ENCODE data around the gene RAD51B. TPM values are rescaled to one million over a fixed set of nuclear protein-coding genes. Genes with fewer than 3 reads are reported as not detected.
A peak's percentile ranks its signal among the peaks of the same experiment; 100 is the strongest.

Gene RAD51B
- total and polyA plus RNA-seq, 9 of the 15 experiments (the other 6 are each of a cell fraction or from before 2014, with no cell fraction given) = 8.5 to 17.3 (median 11.3) TPM

DNA sequence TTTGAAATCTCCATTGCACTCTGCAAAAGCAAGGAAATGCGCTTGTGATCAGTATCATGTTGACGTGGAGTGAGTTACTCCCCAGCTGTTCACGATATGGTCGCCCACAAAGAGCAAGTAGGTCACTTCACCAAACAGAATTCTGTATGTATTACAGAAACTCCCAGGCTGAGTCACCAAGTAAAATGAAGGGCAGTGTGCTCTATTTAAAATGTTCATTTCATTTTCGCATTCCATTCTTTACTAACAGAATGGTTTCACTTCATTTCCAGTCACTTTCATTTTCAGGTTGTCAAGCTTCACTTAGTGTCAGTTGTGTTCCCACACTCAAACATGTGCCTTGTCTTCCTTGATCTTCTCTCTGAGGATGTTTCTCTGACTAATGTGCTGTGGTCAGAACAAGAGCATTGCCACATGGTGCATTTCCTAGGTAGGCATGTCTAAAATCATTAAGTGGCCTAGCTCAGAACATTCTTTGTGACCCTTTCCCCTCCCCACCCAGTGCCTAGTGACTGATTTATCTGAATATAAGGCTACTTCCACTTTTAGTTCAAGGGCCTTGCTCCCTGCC is 391.2 kb downstream of the RAD51B start (continued):
- 0 out of 2 replicates have a peak, but pooled peaks have one; percentile 18 for TF ChIP-seq MTA3 (IDR thresholded peaks at IDR 0.05; ENCODE audit: borderline replicate concordance)
- peak; percentile 72; the same call in 1 of the 2 replicates for TF ChIP-seq SMARCC2 (IDR thresholded peaks at IDR 0.05; ENCODE audit: low read depth)
- TF ChIP-seq, protein P1, sequence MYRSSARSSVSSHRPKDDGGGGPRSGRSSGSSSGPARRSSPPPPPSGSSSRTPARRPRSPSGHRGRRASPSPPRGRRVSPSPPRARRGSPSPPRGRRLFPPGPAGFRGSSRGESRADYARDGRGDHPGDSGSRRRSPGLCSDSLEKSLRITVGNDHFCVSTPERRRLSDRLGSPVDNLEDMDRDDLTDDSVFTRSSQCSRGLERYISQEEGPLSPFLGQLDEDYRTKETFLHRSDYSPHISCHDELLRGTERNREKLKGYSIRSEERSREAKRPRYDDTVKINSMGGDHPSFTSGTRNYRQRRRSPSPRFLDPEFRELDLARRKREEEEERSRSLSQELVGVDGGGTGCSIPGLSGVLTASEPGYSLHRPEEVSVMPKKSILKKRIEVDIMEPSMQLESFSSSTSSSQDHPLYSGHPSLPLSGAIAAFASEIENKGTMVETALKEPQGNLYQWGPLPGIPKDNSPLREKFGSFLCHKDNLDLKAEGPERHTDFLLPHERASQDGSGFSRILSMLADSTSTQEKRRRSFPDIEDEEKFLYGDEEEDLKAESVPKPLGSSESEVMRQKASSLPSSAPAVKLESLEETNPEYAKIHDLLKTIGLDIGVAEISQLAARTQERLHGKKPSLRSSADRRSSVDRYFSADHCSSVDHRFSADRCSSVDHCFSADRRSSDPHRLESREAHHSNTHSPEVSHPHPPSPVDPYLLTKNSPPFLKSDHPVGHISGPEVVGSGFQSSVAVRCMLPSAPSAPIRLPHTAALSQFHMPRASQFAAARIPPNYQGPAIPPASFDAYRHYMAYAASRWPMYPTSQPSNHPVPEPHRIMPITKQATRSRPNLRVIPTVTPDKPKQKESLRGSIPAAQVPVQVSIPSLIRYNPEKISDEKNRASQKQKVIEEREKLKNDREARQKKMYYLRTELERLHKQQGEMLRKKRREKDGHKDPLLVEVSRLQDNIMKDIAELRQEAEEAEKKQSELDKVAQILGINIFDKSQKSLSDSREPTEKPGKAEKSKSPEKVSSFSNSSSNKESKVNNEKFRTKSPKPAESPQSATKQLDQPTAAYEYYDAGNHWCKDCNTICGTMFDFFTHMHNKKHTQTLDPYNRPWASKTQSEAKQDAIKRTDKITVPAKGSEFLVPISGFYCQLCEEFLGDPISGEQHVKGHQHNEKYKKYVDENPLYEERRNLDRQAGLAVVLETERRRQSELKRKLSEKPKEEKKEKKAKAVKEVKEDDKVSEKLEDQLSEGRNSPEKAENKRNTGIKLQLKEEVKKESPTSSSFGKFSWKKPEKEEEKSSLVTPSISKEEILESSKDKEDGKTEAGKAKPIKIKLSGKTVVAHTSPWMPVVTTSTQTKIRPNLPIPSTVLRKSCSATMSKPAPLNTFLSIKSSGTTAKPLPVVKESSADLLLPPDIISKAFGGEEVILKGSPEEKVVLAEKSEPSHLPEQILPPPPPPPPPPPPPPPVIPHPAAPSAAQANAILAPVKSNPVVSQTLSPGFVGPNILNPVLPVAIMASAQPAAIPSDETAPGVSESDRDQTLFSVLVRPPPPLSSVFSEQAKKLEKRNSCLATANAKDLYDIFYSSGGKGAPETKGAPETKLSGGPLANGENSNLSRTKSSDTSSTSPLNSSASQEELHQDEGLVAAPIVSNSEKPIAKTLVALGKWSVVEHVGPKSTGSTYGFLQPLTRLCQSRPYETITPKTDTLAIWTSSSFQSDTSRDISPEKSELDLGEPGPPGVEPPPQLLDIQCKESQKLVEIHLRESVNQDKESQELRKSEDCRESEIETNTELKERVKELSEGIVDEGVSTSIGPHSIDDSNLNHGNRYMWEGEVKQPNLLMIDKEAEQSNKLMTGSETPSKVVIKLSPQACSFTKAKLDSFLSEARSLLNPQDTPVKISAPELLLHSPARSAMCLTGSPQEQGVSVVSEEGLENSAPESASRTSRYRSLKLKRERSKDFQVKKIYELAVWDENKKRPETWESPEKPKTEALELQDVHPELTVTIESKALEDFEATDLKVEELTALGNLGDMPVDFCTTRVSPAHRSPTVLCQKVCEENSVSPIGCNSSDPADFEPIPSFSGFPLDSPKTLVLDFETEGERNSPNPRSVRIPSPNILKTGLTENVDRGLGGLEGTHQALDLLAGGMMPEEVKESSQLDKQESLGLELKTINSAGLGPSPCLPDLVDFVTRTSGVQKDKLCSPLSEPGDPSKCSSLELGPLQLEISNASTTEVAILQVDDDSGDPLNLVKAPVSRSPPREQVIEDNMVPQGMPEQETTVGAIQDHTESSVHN (IDR thresholded peaks at IDR 0.05; ENCODE audit: borderline replicate concordance in 1 of 2, low read depth in 1 of 2) = peak in 1 of 2 experiments; percentile 85; a peak in 2 of 4 replicates
- TF ChIP-seq, protein P2, sequence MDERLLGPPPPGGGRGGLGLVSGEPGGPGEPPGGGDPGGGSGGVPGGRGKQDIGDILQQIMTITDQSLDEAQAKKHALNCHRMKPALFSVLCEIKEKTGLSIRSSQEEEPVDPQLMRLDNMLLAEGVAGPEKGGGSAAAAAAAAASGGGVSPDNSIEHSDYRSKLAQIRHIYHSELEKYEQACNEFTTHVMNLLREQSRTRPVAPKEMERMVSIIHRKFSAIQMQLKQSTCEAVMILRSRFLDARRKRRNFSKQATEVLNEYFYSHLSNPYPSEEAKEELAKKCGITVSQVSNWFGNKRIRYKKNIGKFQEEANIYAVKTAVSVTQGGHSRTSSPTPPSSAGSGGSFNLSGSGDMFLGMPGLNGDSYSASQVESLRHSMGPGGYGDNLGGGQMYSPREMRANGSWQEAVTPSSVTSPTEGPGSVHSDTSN (CRISPR knock-in tag; IDR thresholded peaks at IDR 0.05; ENCODE audit: low read depth) = no peak
- TF ChIP-seq, protein P2 (tag; conservative IDR thresholded peaks at IDR 0.05; ENCODE audit: low read depth) = peak; percentile 23
- TF ChIP-seq ATF1 (CRISPR knock-in tag; IDR thresholded peaks at IDR 0.05) = no peak
- TF ChIP-seq ATF1 (tag; IDR thresholded peaks at IDR 0.05) = 0 out of 2 replicates have a peak, but pooled peaks have one; percentile 42
- peak; percentile 63; the same call in 1 of the 2 replicates for TF ChIP-seq ZNF766 (CRISPR knock-in tag; conservative IDR thresholded peaks at IDR 0.05)
- TF ChIP-seq L3MBTL2 (IDR thresholded peaks at IDR 0.05) = peak; percentile 78
- TF ChIP-seq ZNF668 (CRISPR knock-in tag; IDR thresholded peaks at IDR 0.05) = no peak
- no peak for TF ChIP-seq NFRKB (IDR thresholded peaks at IDR 0.05; ENCODE audit: low read depth)
- peak; percentile 44 for TF ChIP-seq TAL1 (IDR thresholded peaks at IDR 0.05)
- no peak for TF ChIP-seq HMGN3 (IDR thresholded peaks at IDR 0.05; ENCODE audit: borderline replicate concordance, extremely low read depth, insufficient read length, low read depth, low read length)
- peak; percentile 38; the same call in 1 of the 2 replicates for TF ChIP-seq MBD2 (IDR thresholded peaks at IDR 0.05; ENCODE audit: borderline replicate concordance, low read depth)
- peak; percentile 70 for TF ChIP-seq TCF3 (CRISPR knock-in tag; IDR thresholded peaks at IDR 0.05)
- TF ChIP-seq FOSL1 (tag; conservative IDR thresholded peaks at IDR 0.05) = peak; percentile 90

Measured in K562 (cell line).